ENCODE data around the gene CPNE9. TPM values are rescaled to one million over a fixed set of nuclear protein-coding genes. Genes with fewer than 3 reads are reported as not detected.

The CPNE9 gene
- polyA plus RNA-seq, 2 of the 4 experiments (the other 2 are of a cell fraction): 0.03 TPM; not detected in 1

GRCh38 chr3:9681011-9681722 is 22.5 kb upstream of the CPNE9 start:
- DNase-seq (ENCODE audit: low read depth in 1 of 2, low spot score in 1 of 2) (no peak), ATAC-seq (no peak), FAIRE-seq (no peak)
- no peak overlapping the region for H3K4me3 ChIP-seq
- no peak overlapping the region for H3K4me2 ChIP-seq
- ChIA-PET POLR2A (no interaction called here), CTCF (no interaction called here)
- H3K9me3 ChIP-seq: no peaks in the 10 kb centered on the region
- TF ChIP-seq HOXB13 (CRISPR knock-in tag; IDR thresholded peaks at IDR 0.05; ENCODE audit: low read depth) (no peak), ZNF302 (CRISPR knock-in tag; IDR thresholded peaks at IDR 0.05) (no peak), CEBPB (IDR thresholded peaks at IDR 0.05) (no peak), ELK1 (IDR thresholded peaks at IDR 0.05; ENCODE audit: low read depth, low read length) (no peak), HOXA7 (CRISPR knock-in tag; IDR thresholded peaks at IDR 0.05) (no peak), HOXB5 (CRISPR knock-in tag; IDR thresholded peaks at IDR 0.05) (no peak), EP300 (IDR thresholded peaks at IDR 0.05) (no peak), RARB (CRISPR knock-in tag; IDR thresholded peaks at IDR 0.05) (no peak), RAD21 (conservative IDR thresholded peaks at IDR 0.05 in 1 of 2, IDR thresholded peaks at IDR 0.05 in 1 of 2) (no peak), CBX8 (IDR thresholded peaks at IDR 0.05) (no peak), CHD4 (IDR thresholded peaks at IDR 0.05; ENCODE audit: borderline replicate concordance) (no peak), ZSCAN20 (CRISPR knock-in tag; IDR thresholded peaks at IDR 0.05) (no peak), HMGXB4 (CRISPR knock-in tag; IDR thresholded peaks at IDR 0.05; ENCODE audit: borderline replicate concordance) (no peak), HDAC2 (IDR thresholded peaks at IDR 0.05) (no peak)
- TF ChIP-seq, protein P1, sequence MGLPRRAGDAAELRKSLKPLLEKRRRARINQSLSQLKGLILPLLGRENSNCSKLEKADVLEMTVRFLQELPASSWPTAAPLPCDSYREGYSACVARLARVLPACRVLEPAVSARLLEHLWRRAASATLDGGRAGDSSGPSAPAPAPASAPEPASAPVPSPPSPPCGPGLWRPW (IDR thresholded peaks at IDR 0.05): no peak
- H3K27ac ChIP-seq: no peak overlapping the region
- WGBS (ENCODE audit: missing lambda C conversion rate): 83% methylated on average over 7 of the region's 7 CpGs
- no peaks in the 10 kb centered on the region for H3K4me1 ChIP-seq

- CTCF ChIA-PET: interaction anchor here (1.2 kb wide), 1 partner anchor 179 kb away, joined by 3 read pairs; no protein-coding TSS in a partner anchor
Observed at GRCh38 chr3:9681723-9682081, 21.9 kb upstream of the CPNE9 start.

More at GRCh38 chr3:9681723-9682081, 21.9 kb upstream of the CPNE9 start:
- H3K4me2 ChIP-seq: no peak overlapping the region
- POLR2A ChIA-PET: no interaction called here
- TF ChIP-seq EHF (CRISPR knock-in tag; IDR thresholded peaks at IDR 0.05): no peak
- TF ChIP-seq HMGXB4 (CRISPR knock-in tag; IDR thresholded peaks at IDR 0.05; ENCODE audit: borderline replicate concordance): no peak
- no peak for TF ChIP-seq JUN (IDR thresholded peaks at IDR 0.05)
- DNase-seq (ENCODE audit: low read depth in 1 of 2, low spot score in 1 of 2) (no peak), FAIRE-seq (no peak), ATAC-seq (no peak)
- H3K4me3 ChIP-seq: no peak overlapping the region
- H3K4me1 ChIP-seq: no peaks in the 10 kb centered on the region
- WGBS (ENCODE audit: missing lambda C conversion rate): 90% methylated on average over 6 of the region's 6 CpGs
- H3K9me3 ChIP-seq: no peaks in the 10 kb centered on the region
- H3K27ac ChIP-seq: no peak overlapping the region
